Hippocampal formation (tissue), 2 donors: ENCODE data around the gene SASS6.

ENCODE experiments used
- DNase-seq, 2 donors: peaks; one replicate each; lab custom pipeline; 2025; lab: John Stamatoyannopoulos, UW

Gene SASS6

GRCh38 chr1:100132566-100133477, at the start of gene SASS6, which contains the start of gene TRMT13:
Gene SASS6 (minus strand): TSS chr1:100132930. CDS start chr1:100132814, 116 bp downstream.
Gene TRMT13 (plus strand): TSS chr1:100133163. CDS start chr1:100133169, 6 bp downstream.
- peak; percentile 93 to 98 for DNase-seq

GRCh38 chr1:100178091-100178490, 45.4 kb upstream of the SASS6 start, which contains the start of gene LRRC39:
Gene LRRC39 (minus strand): TSS chr1:100178256. CDS start chr1:100168516, 9,740 bp downstream.
- no peak for DNase-seq

- no peak for DNase-seq
These were observed 44.7 kb upstream of the SASS6 start for GRCh38 chr1:100177295-100178041.

- DNase-seq: no peak
These were observed 35.3 kb upstream of the SASS6 start for GRCh38 chr1:100168051-100168450.

- DNase-seq: no peak
These were observed 32.0 kb upstream of the SASS6 start for GRCh38 chr1:100164702-100165101.

- peak in 1 of 2 donors; percentile 23 for DNase-seq
These were observed 31.5 kb upstream of the SASS6 start for GRCh38 chr1:100164216-100164615.

- DNase-seq: no peak
These were observed 30.2 kb upstream of the SASS6 start for GRCh38 chr1:100162881-100163280.

GRCh38 chr1:100152271-100152670, 19.5 kb upstream of the SASS6 start:
- no peak for DNase-seq

GRCh38 chr1:100151679-100152078, 18.9 kb upstream of the SASS6 start:
- no peak for DNase-seq

GRCh38 chr1:100147875-100148274, 15.1 kb upstream of the SASS6 start:
- no peak for DNase-seq

- no peak for DNase-seq
These were observed 14.2 kb upstream of the SASS6 start for GRCh38 chr1:100146958-100147357.

GRCh38 chr1:100145116-100145515, 12.4 kb upstream of the SASS6 start:
- no peak for DNase-seq

- DNase-seq: no peak
These were observed 9.6 kb upstream of the SASS6 start for GRCh38 chr1:100142343-100142742.

GRCh38 chr1:100141192-100141591, 8.5 kb upstream of the SASS6 start:
- no peak for DNase-seq

GRCh38 chr1:100137602-100138001, 4.9 kb upstream of the SASS6 start:
- DNase-seq: no peak

- DNase-seq: no peak
These were observed 2.1 kb upstream of the SASS6 start for GRCh38 chr1:100134872-100135271.

GRCh38 chr1:100131623-100132022, 1.1 kb downstream of the SASS6 start:
- DNase-seq: no peak

- DNase-seq: no peak
These were observed 2.1 kb downstream of the SASS6 start for GRCh38 chr1:100130552-100131077.

GRCh38 chr1:100127226-100127625, 5.5 kb downstream of the SASS6 start:
- DNase-seq: no peak

GRCh38 chr1:100122177-100122576, 10.6 kb downstream of the SASS6 start:
- no peak for DNase-seq

- DNase-seq: no peak
These were observed 17.2 kb downstream of the SASS6 start for GRCh38 chr1:100115524-100115923.

- DNase-seq: no peak
These were observed 23.1 kb downstream of the SASS6 start for GRCh38 chr1:100109554-100110066.
